Duodenal mucosa (tissue), 2 donors: ENCODE data around the gene LTO1.
"Not testable (repeated sequence)": the region's sequence is repeated elsewhere in the genome, so short reads cannot be mapped to it uniquely, and the experiment has no call there.

Experiments
- H3K27ac ChIP-seq: one replicate; pipeline ENCODE4 v1.7.0; 2013; ENCODE audit warnings: low read depth, low read length
- H3K27me3 ChIP-seq, 2 donors: one replicate each; pipeline ENCODE4 v1.7.0; 2013; ENCODE audit warnings: low read length in 2 of 2, control low read depth in 1 of 2; ENCODE audit not compliant: insufficient read depth in 2 of 2, control insufficient read depth in 1 of 2
- H3K36me3 ChIP-seq, 2 donors: one replicate each; pipeline ENCODE4 v1.7.0; 2013; ENCODE audit warnings: low read length in 2 of 2, control low read depth in 1 of 2; ENCODE audit not compliant: insufficient read depth in 2 of 2, control insufficient read depth in 1 of 2
- H3K4me1 ChIP-seq, 2 donors: one replicate each; pipeline ENCODE4 v1.7.0; 2013; ENCODE audit warnings: low read length in 2 of 2, control low read depth in 1 of 2; ENCODE audit not compliant: insufficient read depth in 2 of 2, control insufficient read depth in 1 of 2
- H3K4me3 ChIP-seq, 2 donors: one replicate each; pipeline ENCODE4 v1.7.0; 2013; ENCODE audit warnings: low read length in 2 of 2, low read depth in 1 of 2
- H3K9ac ChIP-seq, 2 donors: one replicate each; pipeline ENCODE4 v1.7.0; 2013; ENCODE audit warnings: low read length in 2 of 2, low read depth in 1 of 2
- H3K9me3 ChIP-seq, 2 donors: one replicate each; pipeline ENCODE4 v1.7.0; 2013; ENCODE audit warnings: low read length in 2 of 2, control low read depth in 1 of 2; ENCODE audit not compliant: control insufficient read depth in 1 of 2

LTO1 gene

DNA sequence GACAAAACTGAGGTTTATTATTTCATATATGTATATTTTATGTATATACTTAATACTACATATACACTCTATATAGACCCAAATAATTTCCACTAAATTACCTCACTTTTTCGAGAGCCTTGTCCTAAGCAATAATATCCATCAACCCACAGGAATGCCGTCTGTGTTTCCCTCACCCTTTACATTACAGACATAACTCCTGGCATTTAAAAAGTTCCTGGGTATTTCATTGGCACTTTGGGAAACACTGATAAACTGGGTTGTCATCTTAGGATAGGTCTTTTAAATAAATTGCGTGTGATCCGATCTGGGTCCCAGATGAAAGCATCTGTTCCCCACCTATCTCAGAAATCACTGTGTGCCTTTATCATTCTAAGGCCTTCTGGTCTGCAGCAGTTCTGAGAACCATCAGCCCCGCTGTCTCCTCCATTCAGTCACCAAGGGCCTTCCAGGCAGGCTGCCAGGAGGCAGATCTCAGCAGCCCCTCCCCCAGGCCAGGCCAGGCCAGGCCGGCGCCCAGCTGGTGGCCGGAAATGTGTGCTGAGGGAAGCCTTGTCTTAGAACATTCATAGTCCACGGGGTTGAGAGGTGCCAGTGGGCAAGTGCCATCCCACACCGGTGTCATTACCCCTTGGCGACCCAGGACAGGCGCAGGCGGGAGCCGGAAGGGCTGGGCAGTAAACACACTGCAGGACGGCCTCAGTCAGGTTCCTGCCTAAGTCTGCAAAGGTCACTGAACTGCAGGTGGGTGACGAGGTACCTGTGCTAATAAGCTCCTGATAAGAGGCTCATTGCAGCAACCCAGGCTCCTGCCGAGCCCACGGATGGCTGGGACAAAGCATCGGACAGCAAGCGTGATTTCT is 25.4 kb upstream of the LTO1 start:
- H3K9me3 ChIP-seq, result no peaks in the 10 kb centered on the region
- peaks cover 28 to 52% of the 10 kb centered on the region in 2 donors for H3K27me3 ChIP-seq
- H3K9ac ChIP-seq, result no peak overlapping the region
- no peak overlapping the region for H3K4me3 ChIP-seq
- no peaks in the 10 kb centered on the region for H3K36me3 ChIP-seq
- H3K27ac ChIP-seq, result no peak overlapping the region
- H3K4me1 ChIP-seq, result peaks cover 13 to 21% of the 10 kb centered on the region in 2 donors

DNA sequence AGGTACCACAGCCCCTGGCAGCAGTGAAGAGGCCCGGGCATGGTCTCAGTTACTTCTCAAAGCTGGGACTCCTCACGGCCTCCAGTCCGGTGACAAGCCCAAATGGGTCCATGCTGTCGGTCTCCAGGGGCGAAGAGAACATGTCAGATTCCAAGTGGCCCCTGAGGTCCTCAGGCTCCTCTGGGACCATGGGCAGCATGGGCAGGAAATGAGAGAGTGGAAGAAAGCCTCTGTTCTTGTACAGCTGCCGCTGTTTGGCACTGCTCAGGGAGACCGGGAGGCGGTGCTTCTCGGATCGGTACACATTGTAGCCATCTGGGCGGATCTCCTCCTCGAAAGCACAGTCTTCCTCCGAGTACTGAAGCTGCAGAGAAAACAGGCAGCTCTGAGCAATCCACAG is 24.1 kb upstream of the LTO1 start:
- H3K4me3 ChIP-seq, result no peak overlapping the region
- peaks cover 8 to 10% of the 10 kb centered on the region in 2 donors for H3K4me1 ChIP-seq
- no peak overlapping the region for H3K9ac ChIP-seq
- no peaks in the 10 kb centered on the region for H3K9me3 ChIP-seq
- H3K27me3 ChIP-seq, result peaks cover 36 to 42% of the 10 kb centered on the region in 2 donors
- no peak overlapping the region for H3K27ac ChIP-seq
- no peaks in the 10 kb centered on the region for H3K36me3 ChIP-seq

DNA sequence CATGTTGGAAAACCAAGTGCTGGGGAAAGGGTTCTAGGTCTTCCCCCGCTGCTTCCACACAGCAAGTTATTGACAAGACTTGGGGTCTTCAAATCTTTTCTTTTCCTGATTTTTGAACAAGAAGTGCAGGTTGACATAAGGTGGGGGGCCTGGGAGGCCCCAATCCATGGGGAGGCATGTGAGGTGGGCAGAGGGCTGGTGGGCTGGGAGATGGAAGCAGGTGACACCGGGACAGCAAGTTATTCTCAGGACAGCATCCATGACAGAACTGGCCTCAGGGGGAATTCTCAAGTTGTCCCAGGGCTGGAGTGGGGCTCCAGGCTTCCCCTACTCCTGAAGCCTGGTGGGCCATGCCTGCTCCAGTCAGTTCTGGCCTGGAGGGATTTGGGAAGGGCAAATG is 23.2 kb upstream of the LTO1 start:
- no peak overlapping the region for H3K27ac ChIP-seq
- no peak overlapping the region for H3K9ac ChIP-seq
- H3K9me3 ChIP-seq, result no peaks in the 10 kb centered on the region
- H3K36me3 ChIP-seq, result no peaks in the 10 kb centered on the region
- peaks cover 8 to 9% of the 10 kb centered on the region in 2 donors for H3K4me1 ChIP-seq
- H3K4me3 ChIP-seq, result no peak overlapping the region
- peaks cover 36 to 38% of the 10 kb centered on the region in 2 donors for H3K27me3 ChIP-seq

DNA sequence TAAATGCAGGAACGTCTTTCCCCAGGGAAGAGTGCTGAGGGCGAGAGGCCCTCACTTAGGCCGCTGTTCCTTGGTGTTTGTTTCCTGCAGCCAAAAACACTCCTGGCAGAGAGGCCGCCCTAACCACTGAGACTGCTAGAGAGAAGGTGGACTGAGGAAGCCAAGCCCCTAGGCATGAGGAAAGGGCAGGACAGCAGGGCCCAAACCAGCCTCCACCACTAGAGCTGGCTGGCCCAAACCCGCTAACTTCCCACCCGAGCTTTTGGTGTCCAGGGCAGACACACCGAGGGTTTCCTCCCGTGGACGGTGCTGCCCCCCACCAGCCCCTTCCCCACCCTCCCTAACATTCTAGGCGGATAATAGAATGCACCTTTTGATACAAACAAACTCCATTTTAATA is 22.7 kb upstream of the LTO1 start:
- Histone ChIP-seq H3K27me3 (peaks cover 33 to 36% of the 10 kb centered on the region in 2 donors), H3K9ac (no peak overlapping the region), H3K27ac (no peak overlapping the region), H3K9me3 (no peaks in the 10 kb centered on the region), H3K4me3 (no peak overlapping the region), H3K4me1 (peaks cover 8 to 9% of the 10 kb centered on the region in 2 donors), H3K36me3 (no peaks in the 10 kb centered on the region)

- Histone ChIP-seq H3K36me3 (no peaks in the 10 kb centered on the region), H3K27ac (no peak overlapping the region), H3K4me3 (no peak overlapping the region), H3K27me3 (peaks cover 29 to 36% of the 10 kb centered on the region in 2 donors), H3K9ac (no peak overlapping the region), H3K4me1 (peaks cover 8 to 9% of the 10 kb centered on the region in 2 donors), H3K9me3 (no peaks in the 10 kb centered on the region)
Observed at GRCh38 chr11:69697469-69697843, 22.3 kb upstream of the LTO1 start.

DNA sequence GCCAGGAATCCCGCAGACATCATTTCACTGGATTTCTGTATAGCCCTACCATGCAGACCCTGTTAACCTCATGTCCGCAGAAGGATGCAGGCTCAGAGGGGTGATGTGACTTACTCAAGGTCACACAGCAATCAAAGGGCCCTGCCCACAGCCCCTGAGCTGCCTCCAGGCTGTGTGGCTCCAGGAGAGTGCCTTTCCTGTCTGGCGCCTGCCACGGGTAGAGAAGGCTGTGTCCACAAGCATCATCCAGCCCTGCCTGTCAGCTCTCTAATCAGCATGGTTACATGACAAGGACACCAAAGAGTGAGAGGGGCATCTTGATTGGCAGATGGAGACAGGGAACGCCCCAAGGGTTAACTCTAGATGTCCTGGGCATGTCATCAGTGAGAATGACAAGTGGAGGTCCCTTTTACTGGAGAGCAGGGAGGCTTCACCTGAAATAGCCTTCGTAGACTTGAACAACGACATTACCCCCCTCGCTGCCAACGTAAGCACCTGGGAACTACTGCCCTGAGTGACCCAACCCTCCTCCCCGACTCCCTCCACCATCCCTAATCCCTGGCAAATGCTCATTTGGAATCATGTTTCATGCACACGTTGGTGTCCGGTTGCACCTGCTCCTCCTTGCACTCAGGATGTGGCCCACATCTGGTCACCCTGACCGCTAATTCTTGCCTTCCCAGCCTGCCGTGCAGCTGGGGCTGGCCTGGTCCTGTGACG is 21.8 kb upstream of the LTO1 start:
- peaks cover 8 to 9% of the 10 kb centered on the region in 2 donors for H3K4me1 ChIP-seq
- H3K9ac ChIP-seq, result no peak overlapping the region

GRCh38 chr11:69695995-69696394 is 20.8 kb upstream of the LTO1 start:
- not testable (repeated sequence) for H3K4me1 ChIP-seq, H3K9me3 ChIP-seq, H3K9ac ChIP-seq, H3K36me3 ChIP-seq, H3K4me3 ChIP-seq, H3K27ac ChIP-seq
- peaks cover 22 to 33% of the 10 kb centered on the region in 2 donors for H3K27me3 ChIP-seq

More for the DNA sequence above, 21.8 kb upstream of the LTO1 start:
- no peak overlapping the region for H3K27ac ChIP-seq
- H3K27me3 ChIP-seq, result peaks cover 24 to 36% of the 10 kb centered on the region in 2 donors
- H3K4me3 ChIP-seq, result no peak overlapping the region
- no peaks in the 10 kb centered on the region for H3K9me3 ChIP-seq
- no peaks in the 10 kb centered on the region for H3K36me3 ChIP-seq

DNA sequence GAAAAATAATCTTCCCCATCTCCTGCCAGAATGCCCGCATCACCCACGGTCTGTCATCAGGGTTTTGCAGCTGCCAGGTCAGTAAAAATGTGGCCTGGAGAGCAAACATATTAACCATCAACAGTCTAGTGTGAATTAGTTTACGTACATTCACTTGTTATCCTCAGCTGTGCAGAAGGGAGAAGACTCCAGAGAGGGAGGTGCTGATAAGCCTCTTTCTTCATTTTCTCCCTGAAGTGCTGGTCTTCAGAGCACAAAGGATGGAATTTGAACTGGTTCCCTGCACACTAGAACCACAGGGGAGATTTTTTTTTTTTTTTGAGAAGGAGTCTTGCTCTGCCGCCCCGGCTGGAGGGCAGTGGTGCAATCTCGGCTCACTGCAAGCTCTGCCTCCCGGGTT is 20.4 kb upstream of the LTO1 start:
- Histone ChIP-seq H3K4me3 (no peak overlapping the region), H3K9ac (no peak overlapping the region), H3K36me3 (no peaks in the 10 kb centered on the region), H3K27me3 (peaks cover 17 to 33% of the 10 kb centered on the region in 2 donors), H3K9me3 (no peaks in the 10 kb centered on the region), H3K27ac (no peak overlapping the region), H3K4me1 (peaks cover 2 to 3% of the 10 kb centered on the region in 2 donors)

GRCh38 chr11:69694781-69695180 is 19.6 kb upstream of the LTO1 start:
- no peak overlapping the region for H3K27ac ChIP-seq

DNA sequence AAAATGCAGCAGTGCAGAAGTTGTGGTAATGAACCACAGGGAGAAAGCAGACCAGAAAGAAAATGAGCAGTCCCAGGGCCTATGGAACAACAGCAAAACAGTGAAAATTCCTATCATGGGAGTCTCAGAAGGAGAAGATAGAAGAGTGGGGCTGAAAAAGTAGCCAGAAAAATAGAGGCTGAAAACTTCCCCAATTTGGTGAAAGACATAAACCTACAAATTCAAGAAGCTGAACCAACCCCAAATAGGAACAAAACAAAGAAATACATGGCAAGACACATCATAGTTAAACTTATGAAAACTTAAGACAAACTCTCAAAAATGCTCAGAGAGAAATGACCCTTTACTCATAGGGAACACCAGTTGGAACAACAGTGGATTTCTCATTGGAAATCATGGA is 17.3 kb upstream of the LTO1 start:
- H3K4me1 ChIP-seq, result no peaks in the 10 kb centered on the region
- H3K27me3 ChIP-seq, result peaks cover 4 to 23% of the 10 kb centered on the region in 2 donors
- no peak overlapping the region for H3K9ac ChIP-seq

More at GRCh38 chr11:69694781-69695180, 19.6 kb upstream of the LTO1 start:
- H3K27me3 ChIP-seq, result peaks cover 16 to 33% of the 10 kb centered on the region in 2 donors
- H3K9me3 ChIP-seq, result no peaks in the 10 kb centered on the region
- no peaks in the 10 kb centered on the region for H3K36me3 ChIP-seq
- H3K4me1 ChIP-seq, result no peaks in the 10 kb centered on the region
- no peak overlapping the region for H3K4me3 ChIP-seq
- no peak overlapping the region for H3K9ac ChIP-seq

More for the DNA sequence above, 17.3 kb upstream of the LTO1 start:
- Histone ChIP-seq H3K36me3 (no peaks in the 10 kb centered on the region), H3K27ac (no peak overlapping the region), H3K4me3 (no peak overlapping the region), H3K9me3 (no peaks in the 10 kb centered on the region)
